ENCODE measurements around the gene ZNF865. TPM values are rescaled to one million over a fixed set of nuclear protein-coding genes. Genes with fewer than 3 reads are reported as not detected.

Gene ZNF865
- total and polyA plus RNA-seq, 2 of the 8 experiments (the other 6 are each of a cell fraction or from before 2014, with no cell fraction given), result 3.5 to 13.6 TPM

- peaks cover 10% of the 10 kb centered on the region; the same call in 1 of the 2 replicates for H3K23me2 ChIP-seq (ENCODE audit: low read depth, low read length)
- peak within 1 kb of the TSS; percentile 100 for H3K27ac ChIP-seq (ENCODE audit: low read depth, low read length)
- H2BK120ac ChIP-seq (replicated peaks; ENCODE audit: low read depth, low read length), result peak within 1 kb of the TSS; percentile 99
- H3K56ac ChIP-seq (replicated peaks; ENCODE audit: insufficient read length, low read depth, low read length), result peak within 1 kb of the TSS; percentile 98
- peak within 1 kb of the TSS; percentile 97 for H3K18ac ChIP-seq (ENCODE audit: extremely low read depth, low read length)
- no peaks in the 10 kb centered on the region for H3K27me3 ChIP-seq (replicated peaks in 1 of 4; ENCODE audit: control insufficient read depth in 3 of 4, extremely low read depth in 1 of 4, insufficient read depth in 3 of 4, low read length in 3 of 4)
- H3K4ac ChIP-seq (replicated peaks; ENCODE audit: insufficient read length, low read depth, low read length), result no peak within 1 kb of the TSS
- WGBS, 2 experiments (ENCODE audit: extremely low coverage in 1 of 2, insufficient coverage in 1 of 2, insufficient read length in 1 of 2, insufficient replicate concordance in 2 of 2, low coverage in 1 of 2, low lambda C conversion rate in 2 of 2, missing lambda C conversion rate in 1 of 2), result 1% methylated on average over 12 of the region's 23 CpGs; no CpG with 5 or more reads in 1 of the 2 experiments
- peak within 1 kb of the TSS; percentile 72 to 95 for H3K4me2 ChIP-seq (ENCODE audit: insufficient read depth in 1 of 2, low read depth in 2 of 2, low read length in 2 of 2)
- no peak within 1 kb of the TSS for H3K23ac ChIP-seq (ENCODE audit: insufficient read length)
- ChIA-PET CTCF (ENCODE audit: partially characterized antibody) (interaction anchor here (0.6 to 2.7 kb wide), 6 partner anchors 12 to 155 kb away, joined by 3 to 12 read pairs (median 3); no protein-coding TSS in a partner anchor), POLR2A (ENCODE audit: partially characterized antibody) (interaction anchor here (0.6 to 3.7 kb wide), 41 partner anchors 10 to 1790 kb away, joined by 3 to 42 read pairs (median 4); partner anchors contain the start of genes HSPBP1, NAT14, TMEM238 and U2AF2)
- H2BK20ac ChIP-seq (ENCODE audit: low read length), result 0 out of 2 replicates have a peak within 1 kb of the TSS, but pooled peaks have one; percentile 66
- peaks cover 0 to 2% of the 10 kb centered on the region in 2 experiments for H4K20me1 ChIP-seq (replicated peaks in 1 of 2; ENCODE audit: control insufficient read depth in 1 of 2, insufficient read depth in 2 of 2, low read length in 2 of 2)
- peaks cover 3% of the 10 kb centered on the region for H3K79me1 ChIP-seq (ENCODE audit: low read depth, low read length)
- no peaks in the 10 kb centered on the region for H3K9me3 ChIP-seq (ENCODE audit: insufficient read depth in 2 of 2, low read depth in 1 of 2, low read length in 1 of 2)
- H2BK15ac ChIP-seq (ENCODE audit: low read length), result peak within 1 kb of the TSS; percentile 95; the same call in 1 of the 2 replicates
- H2BK12ac ChIP-seq (ENCODE audit: low read depth, low read length), result peak within 1 kb of the TSS; percentile 89
- peak within 1 kb of the TSS; percentile 100 for H4K91ac ChIP-seq (replicated peaks; ENCODE audit: insufficient read length, low read length)
- H3K79me2 ChIP-seq (ENCODE audit: control insufficient read depth in 1 of 2, insufficient read depth in 2 of 2, low read length in 2 of 2), result peaks cover 0 to 3% of the 10 kb centered on the region in 2 experiments; a peak in 2 of 4 replicates
- 0 out of 2 replicates have a peak within 1 kb of the TSS, but pooled peaks have one; percentile 16 for H2AK5ac ChIP-seq (ENCODE audit: low read depth, low read length)
- peak within 1 kb of the TSS; percentile 92 for H4K5ac ChIP-seq (ENCODE audit: insufficient read length, low read depth, low read length)
- H3K4me1 ChIP-seq (replicated peaks in 1 of 4; ENCODE audit: control insufficient read depth in 3 of 4, insufficient read depth in 4 of 4, low read length in 3 of 4), result peaks cover 0 to 14% (median 6%) of the 10 kb centered on the region in 4 experiments; a peak in 5 of 7 replicates
- no peak for FAIRE-seq
- no peak within 1 kb of the TSS for H3K14ac ChIP-seq (ENCODE audit: insufficient read length)
- H2AFZ ChIP-seq (ENCODE audit: low read length), result peak within 1 kb of the TSS; percentile 76; the same call in 1 of the 2 replicates
- DNase-seq (ENCODE audit: low read depth in 1 of 2, low spot score in 2 of 2), result peak; percentile 93 to 97
- peak within 1 kb of the TSS; percentile 98 for H2BK5ac ChIP-seq (ENCODE audit: low read depth, low read length)
- peak within 1 kb of the TSS; percentile 100; the same call in 1 of the 2 replicates for H4K8ac ChIP-seq (ENCODE audit: extremely low read depth, insufficient read depth, low read length)
- peaks cover 0 to 10% (median 8%) of the 10 kb centered on the region in 4 experiments; a peak in 3 of 8 replicates for H3K36me3 ChIP-seq (ENCODE audit: control insufficient read depth in 2 of 4, insufficient read depth in 4 of 4, low read length in 3 of 4)
- H3K9ac ChIP-seq (replicated peaks in 1 of 4; ENCODE audit: extremely low read depth in 1 of 4, low read depth in 3 of 4, low read length in 3 of 4), result peak within 1 kb of the TSS; percentile 95 to 100 (median 100)
- H3K4me3 ChIP-seq (ENCODE audit: extremely low read depth in 1 of 4, insufficient read depth in 2 of 4, low read depth in 3 of 4, low read length in 4 of 4), result peak within 1 kb of the TSS; percentile 78 to 95 (median 86)
- TF ChIP-seq BACH1 (IDR thresholded peaks at IDR 0.05; ENCODE audit: low read length), result no peak
- TF ChIP-seq SP2 (IDR thresholded peaks at IDR 0.05; ENCODE audit: low read length), result no peak
- TF ChIP-seq EZH2 (IDR thresholded peaks at IDR 0.05; ENCODE audit: low read depth, low read length, severe bottlenecking), result no peak
- no peak for TF ChIP-seq SUZ12 (IDR thresholded peaks at IDR 0.05; ENCODE audit: low read length)
- TF ChIP-seq RBBP5 (IDR thresholded peaks at IDR 0.05; ENCODE audit: borderline replicate concordance, low read depth, low read length), result no peak
- TF ChIP-seq KDM4A (IDR thresholded peaks at IDR 0.05; ENCODE audit: low read depth, low read length, severe bottlenecking), result no peak
- 0 out of 3 replicates have a peak, but pooled peaks of 1 of the 2 experiments have one; percentile 41 for TF ChIP-seq EP300 (IDR thresholded peaks at IDR 0.05; ENCODE audit: borderline replicate concordance in 1 of 2, low read depth in 2 of 2, low read length in 2 of 2)
- no peak for TF ChIP-seq CHD1 (IDR thresholded peaks at IDR 0.05; ENCODE audit: low read depth, low read length)
- TF ChIP-seq CREB1 (IDR thresholded peaks at IDR 0.05), result peak; percentile 85
- peak; percentile 81; the same call in 1 of the 2 replicates for TF ChIP-seq EGR1 (IDR thresholded peaks at IDR 0.05; ENCODE audit: borderline replicate concordance, low read depth, low read length)
- TF ChIP-seq PHF8 (conservative IDR thresholded peaks at IDR 0.05; ENCODE audit: low read depth, low read length), result 0 out of 2 replicates have a peak, but pooled peaks have one; percentile 75
- TF ChIP-seq E2F6 (IDR thresholded peaks at IDR 0.05), result no peak
These were observed 6.0 kb upstream of the ZNF865 start, which contains the start of gene FIZ1 for GRCh38 chr19:55599468-55599841. Gene FIZ1 (minus strand): TSS chr19:55599517. CDS start chr19:55597865, 1,652 bp downstream.

Measured in H1 (cell line).